Measurements from ENCODE around the gene RUNX3. TPM values are rescaled to one million over a fixed set of nuclear protein-coding genes. Genes with fewer than 3 reads are reported as not detected.

Gene RUNX3
- total and polyA plus RNA-seq, 10 donors = 17.3 to 76.3 (median 49.3) TPM

DNA sequence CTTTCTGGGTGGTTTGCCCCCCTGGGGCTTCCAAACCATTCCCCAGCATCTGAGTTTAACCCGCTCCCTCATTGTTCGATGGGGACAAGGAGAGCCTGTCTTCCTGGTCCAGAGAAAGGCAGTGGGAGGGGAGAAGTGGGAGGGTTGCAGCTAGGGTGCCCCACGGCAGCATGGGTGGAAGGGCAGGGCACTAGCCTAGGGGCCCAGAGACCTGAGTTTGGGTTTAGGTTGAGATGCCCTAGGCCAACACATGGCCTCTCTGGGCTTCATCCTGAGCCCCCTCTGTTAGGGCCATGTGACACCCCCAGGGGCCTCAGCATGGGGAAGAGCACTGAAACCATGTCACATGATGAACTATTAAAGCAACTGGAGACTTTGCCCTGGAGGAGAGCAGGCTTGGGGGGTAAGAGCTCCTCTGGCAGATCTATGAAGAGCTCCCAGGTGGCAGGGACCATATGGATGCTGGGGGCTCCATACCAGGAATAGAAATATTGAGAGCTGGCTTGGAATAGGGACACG lies 9.7 kb upstream of the RUNX3 start:
- no peak overlapping the region for H3K27ac ChIP-seq
- no peaks in the 10 kb centered on the region for H3K9me3 ChIP-seq
- peaks cover 0 to 12% (median 7%) of the 10 kb centered on the region in 6 donors for H3K4me1 ChIP-seq
- TF ChIP-seq CTCF (IDR thresholded peaks at IDR 0.05 in 8 of 11, conservative IDR thresholded peaks at IDR 0.05 in 3 of 11) = no peak
- no peak for TF ChIP-seq POLR2AphosphoS5 (IDR thresholded peaks at IDR 0.05)
- TF ChIP-seq POLR2A (IDR thresholded peaks at IDR 0.05) = no peak
- no peak for DNase-seq
- intact Hi-C loops (cut with DNase I; ENCODE audit: low total_unique reads) = no loop called here
- 83 to 88% (median 85%) methylated on average over 4 of the region's 4 CpGs for WGBS, 5 donors
- H3K36me3 ChIP-seq = no peaks in the 10 kb centered on the region
- peaks cover 0 to 13% (median 0%) of the 10 kb centered on the region in 7 donors for H3K27me3 ChIP-seq (replicated peaks in 1 of 7)
- no peak overlapping the region for H3K4me3 ChIP-seq

- no peak for TF ChIP-seq POLR2AphosphoS5 (IDR thresholded peaks at IDR 0.05)
- TF ChIP-seq CTCF (IDR thresholded peaks at IDR 0.05 in 8 of 11, conservative IDR thresholded peaks at IDR 0.05 in 3 of 11) = no peak
- TF ChIP-seq POLR2A (IDR thresholded peaks at IDR 0.05) = no peak
- intact Hi-C loops (cut with DNase I; ENCODE audit: low total_unique reads) = no loop called here
- H3K27me3 ChIP-seq (replicated peaks in 1 of 7) = peaks cover 0 to 19% (median 0%) of the 10 kb centered on the region in 7 donors
- no peak for DNase-seq
- H3K4me1 ChIP-seq = peaks cover 0 to 18% (median 13%) of the 10 kb centered on the region in 6 donors
- H3K27ac ChIP-seq = no peak overlapping the region
- H3K4me3 ChIP-seq = no peak overlapping the region
- WGBS, 5 donors = 78 to 97% (median 89%) methylated on average over 5 to 6 of the region's 6 CpGs
- no peaks in the 10 kb centered on the region for H3K36me3 ChIP-seq
- H3K9me3 ChIP-seq = no peaks in the 10 kb centered on the region
These were observed 9.1 kb upstream of the RUNX3 start for GRCh38 chr1:24939040-24939674.

GRCh38 chr1:24938276-24938675 lies 8.2 kb upstream of the RUNX3 start:
- intact Hi-C loops (cut with DNase I; ENCODE audit: low total_unique reads) = no loop called here
- H3K4me3 ChIP-seq = no peak overlapping the region
- H3K9me3 ChIP-seq = no peaks in the 10 kb centered on the region
- no peak overlapping the region for H3K27ac ChIP-seq
- peaks cover 0 to 27% (median 17%) of the 10 kb centered on the region in 6 donors for H3K4me1 ChIP-seq
- no peaks in the 10 kb centered on the region for H3K36me3 ChIP-seq
- whole genome bisulfite sequencing, 5 donors = 92 to 98% (median 97%) methylated on average over 7 of the region's 7 CpGs
- peaks cover 0 to 28% (median 6%) of the 10 kb centered on the region in 7 donors for H3K27me3 ChIP-seq (replicated peaks in 1 of 7)
- TF ChIP-seq POLR2A (IDR thresholded peaks at IDR 0.05) (no peak), CTCF (IDR thresholded peaks at IDR 0.05 in 8 of 11, conservative IDR thresholded peaks at IDR 0.05 in 3 of 11) (no peak), POLR2AphosphoS5 (IDR thresholded peaks at IDR 0.05) (no peak)
- no peak for DNase-seq

DNA sequence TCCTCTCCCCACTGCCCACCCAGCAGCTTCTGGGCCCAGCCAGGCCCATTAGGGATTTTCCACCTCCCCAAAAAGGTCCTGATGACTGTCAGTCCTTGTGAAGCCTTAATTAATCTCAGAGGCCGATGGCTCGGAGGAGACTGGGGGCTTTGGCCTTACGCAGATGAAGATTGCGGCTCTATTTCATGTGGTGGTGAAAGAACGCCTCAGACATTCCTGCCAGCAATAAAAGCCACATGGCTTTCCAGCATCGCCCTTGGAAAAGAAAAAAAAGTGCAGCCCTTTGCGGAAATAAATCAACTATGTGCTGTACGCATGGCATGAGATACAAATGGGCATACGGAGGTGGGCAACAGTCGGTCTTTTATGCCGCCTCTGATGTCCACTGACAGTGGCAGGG lies 6.6 kb upstream of the RUNX3 start:
- TF ChIP-seq POLR2A (IDR thresholded peaks at IDR 0.05) (no peak), CTCF (IDR thresholded peaks at IDR 0.05 in 8 of 11, conservative IDR thresholded peaks at IDR 0.05 in 3 of 11) (no peak), POLR2AphosphoS5 (IDR thresholded peaks at IDR 0.05) (no peak)
- Histone ChIP-seq H3K4me1 (peaks cover 4 to 41% (median 29%) of the 10 kb centered on the region in 6 donors), H3K9me3 (no peaks in the 10 kb centered on the region), H3K27me3 (replicated peaks in 1 of 7) (peaks cover 0 to 44% (median 22%) of the 10 kb centered on the region in 7 donors), H3K4me3 (no peak overlapping the region), H3K27ac (no peak overlapping the region), H3K36me3 (no peaks in the 10 kb centered on the region)
- DNase-seq = no peak
- WGBS, 5 donors = 83 to 93% (median 91%) methylated on average over 11 of the region's 11 CpGs
- intact Hi-C loops (cut with DNase I; ENCODE audit: low total_unique reads) = no loop called here
